Stimulated activated naive CD4-positive, alpha-beta T cell (primary cell): Measurements from ENCODE around the gene FAM13C.
"Not testable (repeated sequence)": the region's sequence is repeated elsewhere in the genome, so short reads cannot be mapped to it uniquely, and the experiment has no call there.

Experiments
- DNase-seq, 6 experiments: peaks; one replicate each; lab custom pipeline; 2025; lab: John Stamatoyannopoulos, UW

Gene FAM13C

GRCh38 chr10:59229441-59229840, 132.9 kb downstream of the FAM13C start:
- DNase-seq: no peak

GRCh38 chr10:59227136-59227673, 135.1 kb downstream of the FAM13C start:
- no peak for DNase-seq

- no peak for DNase-seq
Measured at GRCh38 chr10:59225211-59225610, 137.1 kb downstream of the FAM13C start.

- not testable (repeated sequence) for DNase-seq
Measured at GRCh38 chr10:59223597-59223996, 138.8 kb downstream of the FAM13C start.

- DNase-seq: no peak
Measured at GRCh38 chr10:59222788-59223187, 139.6 kb downstream of the FAM13C start.

GRCh38 chr10:59216178-59216869, 146.0 kb downstream of the FAM13C start:
- no peak for DNase-seq

- no peak for DNase-seq
Measured at GRCh38 chr10:59214160-59214559, 148.2 kb downstream of the FAM13C start.

GRCh38 chr10:59212301-59212798, 150.0 kb downstream of the FAM13C start:
- DNase-seq: no peak

GRCh38 chr10:59206204-59206720, 156.1 kb downstream of the FAM13C start:
- DNase-seq: no peak
